ENCODE measurements around the gene VSIG10L. TPM values are rescaled to one million over a fixed set of nuclear protein-coding genes. Genes with fewer than 3 reads are reported as not detected.

The VSIG10L gene
- total RNA-seq, 4 donors from 2014 or later, result 0.26 to 3.6 (median 1.7) TPM

DNA sequence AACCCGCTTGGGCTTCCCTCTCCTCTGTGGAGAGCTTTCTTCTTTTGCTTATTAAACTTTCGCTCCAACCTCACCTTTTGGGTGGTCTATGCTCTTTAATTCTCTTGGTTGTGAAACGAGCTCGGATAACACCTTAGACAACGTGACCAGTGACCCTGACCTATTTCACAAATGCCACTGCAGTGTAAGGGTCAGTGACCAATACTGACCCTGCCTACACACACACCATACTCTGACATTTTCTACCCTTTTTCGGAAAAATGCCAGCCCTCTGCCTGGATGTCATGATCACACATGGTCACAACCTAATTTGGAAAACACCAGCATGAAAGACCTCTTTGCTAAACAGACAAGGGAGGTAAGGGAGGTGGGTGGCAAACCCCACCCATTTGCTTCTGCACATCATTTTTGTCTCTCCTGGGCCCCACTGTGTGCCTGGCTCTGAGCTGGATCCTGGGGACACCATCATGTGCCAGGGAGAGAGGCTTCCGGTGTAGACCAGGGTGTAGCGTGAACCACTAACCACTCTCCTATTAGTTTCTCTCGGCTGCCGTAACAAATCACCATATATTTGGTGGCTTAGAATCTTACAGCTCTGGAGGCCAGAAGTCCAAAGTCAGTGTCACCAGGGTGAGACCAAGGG lies 14.3 kb upstream of the VSIG10L start:
- Histone ChIP-seq H3K4me1 (no peaks in the 10 kb centered on the region), H3K27me3 (no peaks in the 10 kb centered on the region), H3K36me3 (no peaks in the 10 kb centered on the region), H3K27ac (no peak overlapping the region), H3K4me3 (no peak overlapping the region), H3K9me3 (no peaks in the 10 kb centered on the region)
- TF ChIP-seq, protein P1, sequence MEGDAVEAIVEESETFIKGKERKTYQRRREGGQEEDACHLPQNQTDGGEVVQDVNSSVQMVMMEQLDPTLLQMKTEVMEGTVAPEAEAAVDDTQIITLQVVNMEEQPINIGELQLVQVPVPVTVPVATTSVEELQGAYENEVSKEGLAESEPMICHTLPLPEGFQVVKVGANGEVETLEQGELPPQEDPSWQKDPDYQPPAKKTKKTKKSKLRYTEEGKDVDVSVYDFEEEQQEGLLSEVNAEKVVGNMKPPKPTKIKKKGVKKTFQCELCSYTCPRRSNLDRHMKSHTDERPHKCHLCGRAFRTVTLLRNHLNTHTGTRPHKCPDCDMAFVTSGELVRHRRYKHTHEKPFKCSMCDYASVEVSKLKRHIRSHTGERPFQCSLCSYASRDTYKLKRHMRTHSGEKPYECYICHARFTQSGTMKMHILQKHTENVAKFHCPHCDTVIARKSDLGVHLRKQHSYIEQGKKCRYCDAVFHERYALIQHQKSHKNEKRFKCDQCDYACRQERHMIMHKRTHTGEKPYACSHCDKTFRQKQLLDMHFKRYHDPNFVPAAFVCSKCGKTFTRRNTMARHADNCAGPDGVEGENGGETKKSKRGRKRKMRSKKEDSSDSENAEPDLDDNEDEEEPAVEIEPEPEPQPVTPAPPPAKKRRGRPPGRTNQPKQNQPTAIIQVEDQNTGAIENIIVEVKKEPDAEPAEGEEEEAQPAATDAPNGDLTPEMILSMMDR (IDR thresholded peaks at IDR 0.05), result no peak
- intact Hi-C loops (cut with DNase I; ENCODE audit: low total_unique reads), result no loop called here
- DNase-seq, result no peak

DNA sequence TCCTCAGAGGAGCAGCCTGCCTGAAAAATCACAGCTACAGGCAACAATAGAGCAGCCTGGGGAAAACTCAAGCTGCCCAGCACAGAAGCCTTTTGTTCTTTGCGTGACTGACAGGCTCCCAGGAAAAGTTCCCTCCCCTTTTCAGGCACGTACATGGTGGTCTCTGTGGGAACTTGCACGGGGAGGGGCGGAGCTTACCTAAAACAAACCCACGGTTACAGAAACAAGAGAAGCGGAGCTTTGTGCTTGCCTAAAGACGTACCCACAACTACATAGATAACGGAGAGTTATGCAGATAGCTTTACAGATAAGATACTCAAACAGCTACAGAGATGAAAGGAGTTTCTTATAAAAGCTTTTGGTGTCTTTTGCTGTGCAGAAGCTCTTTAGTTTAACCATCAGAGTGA lies 12.8 kb upstream of the VSIG10L start:
- no peak overlapping the region for H3K27ac ChIP-seq
- H3K4me1 ChIP-seq, result no peaks in the 10 kb centered on the region
- H3K4me3 ChIP-seq, result no peak overlapping the region
- DNase-seq, result no peak
- TF ChIP-seq, protein P1 (IDR thresholded peaks at IDR 0.05), result no peak
- no peak for TF ChIP-seq POLR2A (IDR thresholded peaks at IDR 0.05)
- H3K36me3 ChIP-seq, result no peaks in the 10 kb centered on the region
- H3K27me3 ChIP-seq, result no peaks in the 10 kb centered on the region
- intact Hi-C loops (cut with DNase I; ENCODE audit: low total_unique reads), result no loop called here
- no peaks in the 10 kb centered on the region for H3K9me3 ChIP-seq

DNA sequence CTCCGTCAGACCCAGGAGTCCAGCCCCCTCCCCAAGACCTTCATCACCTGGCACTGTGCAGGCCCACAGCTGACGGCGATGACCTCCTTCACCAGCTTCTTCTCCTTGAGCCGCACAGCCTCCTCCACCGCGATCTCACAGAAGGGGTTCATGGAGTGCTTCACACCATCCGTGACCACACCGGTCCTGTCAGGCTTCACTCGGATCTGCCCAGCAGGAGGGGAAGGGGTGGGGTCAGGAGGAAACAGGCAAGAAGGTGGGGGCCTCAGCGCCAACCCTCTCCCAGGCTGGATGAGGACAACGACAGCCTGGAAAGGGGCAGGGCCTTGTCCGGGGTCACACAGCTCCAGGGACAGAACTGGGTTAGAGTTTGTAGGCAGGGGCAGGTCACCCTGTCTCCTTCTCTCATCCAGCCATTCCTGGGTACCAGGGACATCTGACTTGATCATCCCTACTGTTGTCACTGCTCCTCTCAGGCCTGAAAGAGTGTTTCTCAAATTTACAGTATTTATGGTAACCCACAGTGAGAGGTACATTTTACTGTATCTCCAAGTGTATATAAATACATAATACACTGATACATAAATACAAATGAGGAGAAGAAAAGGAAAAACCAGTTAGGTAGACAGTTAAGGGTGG lies 12.3 kb upstream of the VSIG10L start:
- no peaks in the 10 kb centered on the region for H3K27me3 ChIP-seq
- no peak overlapping the region for H3K27ac ChIP-seq
- no peaks in the 10 kb centered on the region for H3K4me1 ChIP-seq

DNA sequence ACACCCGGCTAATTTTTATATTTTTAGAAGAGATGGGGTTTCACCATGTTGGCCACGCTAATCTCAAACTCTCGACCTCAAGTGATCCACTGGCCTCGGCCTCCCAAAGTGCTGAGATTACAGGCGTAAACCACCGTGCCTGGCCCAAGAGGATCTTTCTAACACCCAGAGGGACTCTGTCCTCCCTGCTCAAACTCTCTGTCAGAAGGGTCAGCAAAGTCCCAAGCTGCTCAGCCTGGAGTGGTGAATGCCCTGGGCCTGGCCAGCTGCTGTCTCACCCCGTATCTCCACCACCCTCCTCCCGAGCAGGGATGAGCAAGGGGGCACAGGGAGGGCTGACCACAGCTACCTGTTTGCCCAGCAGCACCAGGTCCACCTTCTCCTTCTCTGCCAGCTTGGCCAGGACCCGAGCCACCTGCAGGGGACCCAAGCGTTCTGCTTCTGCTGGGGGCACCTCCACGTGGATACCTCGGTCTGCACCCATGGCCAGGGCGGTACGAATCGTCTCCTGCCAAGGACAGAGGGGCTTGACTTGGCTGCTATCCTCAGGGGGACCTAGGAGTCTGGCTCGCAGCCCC lies 10.9 kb upstream of the VSIG10L start:
- no peaks in the 10 kb centered on the region for H3K4me1 ChIP-seq
- no peaks in the 10 kb centered on the region for H3K36me3 ChIP-seq
- no peak overlapping the region for H3K27ac ChIP-seq
- intact Hi-C loops (cut with DNase I; ENCODE audit: low total_unique reads), result no loop called here
- no peaks in the 10 kb centered on the region for H3K9me3 ChIP-seq
- no peak for DNase-seq
- no peaks in the 10 kb centered on the region for H3K27me3 ChIP-seq
- TF ChIP-seq, protein P1 (IDR thresholded peaks at IDR 0.05), result no peak
- TF ChIP-seq POLR2A (IDR thresholded peaks at IDR 0.05), result no peak
- H3K4me3 ChIP-seq, result no peak overlapping the region

More for the DNA sequence above, 12.3 kb upstream of the VSIG10L start:
- Histone ChIP-seq H3K36me3 (no peaks in the 10 kb centered on the region), H3K4me3 (no peak overlapping the region), H3K9me3 (no peaks in the 10 kb centered on the region)
- TF ChIP-seq, protein P1 (IDR thresholded peaks at IDR 0.05), result no peak
- TF ChIP-seq POLR2A (IDR thresholded peaks at IDR 0.05), result no peak
- intact Hi-C loops (cut with DNase I; ENCODE audit: low total_unique reads), result no loop called here
- no peak for DNase-seq

DNA sequence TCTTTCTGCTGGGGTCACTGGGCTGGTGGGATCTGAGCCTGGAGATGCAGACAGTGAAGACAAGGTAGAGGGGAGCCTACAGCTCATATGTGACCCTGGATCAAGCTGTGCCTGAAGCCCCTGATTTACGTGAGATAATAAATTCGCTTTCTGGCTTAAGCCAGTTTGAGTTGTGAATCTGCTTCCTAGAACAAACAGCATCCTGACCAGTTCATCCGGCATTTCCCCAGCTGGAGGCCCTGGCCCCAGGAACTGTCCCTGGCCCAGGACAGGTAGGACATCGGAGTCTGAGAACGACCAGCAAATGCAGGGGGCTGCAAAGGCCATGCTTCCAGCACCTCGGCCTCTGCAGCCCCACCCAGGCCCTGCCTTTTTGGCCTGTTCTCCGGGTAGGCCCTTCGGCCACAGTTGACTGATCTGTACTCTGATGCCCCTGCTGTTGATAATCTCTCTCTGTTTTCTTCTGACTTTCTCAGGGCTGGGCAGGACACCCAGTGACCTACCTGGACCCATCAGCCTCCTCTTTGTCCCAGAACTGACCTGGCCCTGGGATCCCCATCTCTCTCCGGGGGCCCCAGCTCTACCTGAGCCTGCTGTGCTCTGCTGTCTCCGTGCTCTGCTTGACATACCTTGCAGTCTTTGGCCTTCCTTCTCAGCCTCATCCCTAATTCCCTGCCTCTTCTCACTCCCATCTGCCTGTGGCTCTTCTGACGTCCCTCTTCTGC lies 9.5 kb upstream of the VSIG10L start:
- Histone ChIP-seq H3K27ac (no peak overlapping the region), H3K36me3 (no peaks in the 10 kb centered on the region), H3K9me3 (no peaks in the 10 kb centered on the region), H3K4me3 (no peak overlapping the region), H3K27me3 (no peaks in the 10 kb centered on the region), H3K4me1 (no peaks in the 10 kb centered on the region)
- no peak for DNase-seq
- intact Hi-C loops (cut with DNase I; ENCODE audit: low total_unique reads), result no loop called here
- no peak for TF ChIP-seq POLR2A (IDR thresholded peaks at IDR 0.05)
- TF ChIP-seq, protein P1 (IDR thresholded peaks at IDR 0.05), result no peak
